CD4-positive, alpha-beta T cell (primary cell): Measurements from ENCODE around the gene DRG2. TPM values are rescaled to one million over a fixed set of nuclear protein-coding genes. Genes with fewer than 3 reads are reported as not detected.

ENCODE experiments used
- ATAC-seq: fragments of 200-7000 bp; cut with Tn5 transposase; one replicate; pipeline ENCODE4 v1.10.0; 2022; ENCODE audit warnings: mild to moderate bottlenecking; ENCODE audit not compliant: poor library complexity
- CTCF ChIA-PET: fragments of 350-600 bp; sonication (Branson Sonifier 250); formaldehyde crosslinking; loops from one replicate; lab custom pipeline; 2021; ENCODE audit warnings: antibody characterized with exemption, inconsistent platforms; lab: Charles Lee
- POLR2A ChIA-PET: fragments of 350-600 bp; sonication (Branson Sonifier 250); formaldehyde crosslinking; loops from one replicate; lab custom pipeline; 2021; ENCODE audit warnings: antibody characterized with exemption, inconsistent platforms; lab: Charles Lee
- DNase-seq, 14 experiments: peaks; one replicate each; pipeline ENCODE4 v3.0.0-alpha.2; 2013 to 2020; ENCODE audit warnings: mixed read lengths in 2 of 14
- H3K27ac ChIP-seq, 2 donors: one replicate each; pipeline versions ENCODE4 v1.5.1 to v1.7.0; 2013; ENCODE audit warnings: low read length in 2 of 2, low read depth in 1 of 2, mild to moderate bottlenecking in 1 of 2
- H3K27me3 ChIP-seq, 2 experiments: 1 replicate in 1 of 2; 2 replicates in 1 of 2; pipeline versions ENCODE4 v1.6.1 to v1.7.0; 2013; ENCODE audit warnings: low read length in 2 of 2, control low read depth in 1 of 2, mild to moderate bottlenecking in 1 of 2, moderate library complexity in 1 of 2; ENCODE audit not compliant: insufficient read depth in 2 of 2, control insufficient read depth in 1 of 2
- H3K36me3 ChIP-seq: one replicate; pipeline ENCODE4 v1.6.1; 2013; ENCODE audit warnings: low read length, control low read depth; ENCODE audit not compliant: insufficient read depth
- H3K4me1 ChIP-seq: one replicate; pipeline ENCODE4 v1.6.1; 2013; ENCODE audit warnings: low read length, control low read depth; ENCODE audit not compliant: insufficient read depth
- H3K4me3 ChIP-seq: one replicate; pipeline ENCODE4 v1.5.1; 2013; ENCODE audit warnings: mild to moderate bottlenecking, low read length, moderate library complexity
- H3K9me3 ChIP-seq, 2 experiments: 1 replicate in 1 of 2; 2 replicates in 1 of 2; pipeline versions ENCODE4 v1.6.1 to v1.7.0; 2013; ENCODE audit warnings: low read length in 2 of 2, mild to moderate bottlenecking in 2 of 2, control low read depth in 1 of 2, moderate library complexity in 1 of 2; ENCODE audit not compliant: control insufficient read depth in 1 of 2, insufficient read depth in 1 of 2
- H3K27ac Mint-ChIP-seq: one replicate; pipeline ENCODE4 v1.8.0; 2020; ENCODE audit warnings: mixed read lengths
- H3K27me3 Mint-ChIP-seq: one replicate; pipeline ENCODE4 v1.8.0; 2021; ENCODE audit warnings: mixed read lengths
- H3K36me3 Mint-ChIP-seq: one replicate; pipeline ENCODE4 v1.8.0; 2021; ENCODE audit warnings: low read depth, mixed read lengths
- H3K4me1 Mint-ChIP-seq: one replicate; pipeline ENCODE4 v1.8.0; 2021; ENCODE audit warnings: low read depth, mixed read lengths
- H3K4me3 Mint-ChIP-seq: one replicate; pipeline ENCODE4 v1.8.0; 2020; ENCODE audit warnings: mild to moderate bottlenecking, mixed read lengths
- H3K9me3 Mint-ChIP-seq: one replicate; pipeline ENCODE4 v1.8.0; 2020; ENCODE audit warnings: mixed read lengths
- intact Hi-C, 2 experiments: fragments of 100-400 bp; cut with DNase I in 1 of 2; cut with micrococcal nuclease in 1 of 2; formaldehyde crosslinking; loops; one replicate each; pipeline versions ENCODE4 v1.15.1 to v1.9.0; 2023 to 2025; cut with DNase I, micrococcal nuclease
- total RNA-seq, 174 experiments: library from RNA in 2 of 174; stranded (reverse) in 2 of 174; gene quantifications; one replicate each; pipeline ENCODE4 v1.2.3 and lab custom pipeline; 2021 to 2026
- TF ChIP-seq, protein P1 (sequence below): fragments of 200-600 bp; IDR thresholded peaks from one replicate; pipeline ENCODE4 v1.8.0; 2022; ENCODE audit warnings: antibody characterized with exemption, mild to moderate bottlenecking

The DRG2 gene
- total RNA-seq, 2 experiments from 2014 or later, result 38.9 to 40.6 TPM

GRCh38 chr17:18146980-18147379 is 59.2 kb downstream of the DRG2 start:
- Mint-ChIP-seq H3K4me1 (no peaks in the 10 kb centered on the region), H3K4me3 (no peak overlapping the region), H3K36me3 (no peaks in the 10 kb centered on the region), H3K9me3 (no peaks in the 10 kb centered on the region), H3K27ac (no peak overlapping the region), H3K27me3 (no peaks in the 10 kb centered on the region)
- Histone ChIP-seq H3K27me3 (no peaks in the 10 kb centered on the region), H3K27ac (no peak overlapping the region), H3K4me1 (no peaks in the 10 kb centered on the region), H3K9me3 (no peaks in the 10 kb centered on the region), H3K4me3 (no peak overlapping the region), H3K36me3 (no peaks in the 10 kb centered on the region)
- TF ChIP-seq, protein P1, sequence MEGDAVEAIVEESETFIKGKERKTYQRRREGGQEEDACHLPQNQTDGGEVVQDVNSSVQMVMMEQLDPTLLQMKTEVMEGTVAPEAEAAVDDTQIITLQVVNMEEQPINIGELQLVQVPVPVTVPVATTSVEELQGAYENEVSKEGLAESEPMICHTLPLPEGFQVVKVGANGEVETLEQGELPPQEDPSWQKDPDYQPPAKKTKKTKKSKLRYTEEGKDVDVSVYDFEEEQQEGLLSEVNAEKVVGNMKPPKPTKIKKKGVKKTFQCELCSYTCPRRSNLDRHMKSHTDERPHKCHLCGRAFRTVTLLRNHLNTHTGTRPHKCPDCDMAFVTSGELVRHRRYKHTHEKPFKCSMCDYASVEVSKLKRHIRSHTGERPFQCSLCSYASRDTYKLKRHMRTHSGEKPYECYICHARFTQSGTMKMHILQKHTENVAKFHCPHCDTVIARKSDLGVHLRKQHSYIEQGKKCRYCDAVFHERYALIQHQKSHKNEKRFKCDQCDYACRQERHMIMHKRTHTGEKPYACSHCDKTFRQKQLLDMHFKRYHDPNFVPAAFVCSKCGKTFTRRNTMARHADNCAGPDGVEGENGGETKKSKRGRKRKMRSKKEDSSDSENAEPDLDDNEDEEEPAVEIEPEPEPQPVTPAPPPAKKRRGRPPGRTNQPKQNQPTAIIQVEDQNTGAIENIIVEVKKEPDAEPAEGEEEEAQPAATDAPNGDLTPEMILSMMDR, result no peak
- intact Hi-C loops, result no loop called here
- ChIA-PET CTCF (no interaction called here), POLR2A (no interaction called here)
- no peak for ATAC-seq
- DNase-seq, result no peak

- Histone ChIP-seq H3K9me3 (no peaks in the 10 kb centered on the region), H3K27me3 (no peaks in the 10 kb centered on the region), H3K4me3 (no peak overlapping the region), H3K4me1 (peaks cover 5% of the 10 kb centered on the region), H3K36me3 (no peaks in the 10 kb centered on the region), H3K27ac (no peak overlapping the region)
- Mint-ChIP-seq H3K27me3 (no peaks in the 10 kb centered on the region), H3K4me3 (no peak overlapping the region), H3K36me3 (no peaks in the 10 kb centered on the region), H3K27ac (no peak overlapping the region), H3K9me3 (no peaks in the 10 kb centered on the region), H3K4me1 (peaks cover 10% of the 10 kb centered on the region)
- ChIA-PET POLR2A (no interaction called here), CTCF (no interaction called here)
- DNase-seq (no peak), ATAC-seq (no peak)
- TF ChIP-seq, protein P1, result no peak
- intact Hi-C loops, result no loop called here
Measured at GRCh38 chr17:18148586-18148985, 60.8 kb downstream of the DRG2 start.

GRCh38 chr17:18151290-18151689 is 63.5 kb downstream of the DRG2 start:
- intact Hi-C loops, result no loop called here
- Histone ChIP-seq H3K27ac (no peak overlapping the region), H3K4me3 (no peak overlapping the region), H3K27me3 (no peaks in the 10 kb centered on the region), H3K36me3 (no peaks in the 10 kb centered on the region), H3K4me1 (peaks cover 11% of the 10 kb centered on the region), H3K9me3 (no peaks in the 10 kb centered on the region)
- H3K27me3 Mint-ChIP-seq, result no peaks in the 10 kb centered on the region
- CTCF ChIA-PET, result no interaction called here
- no peak overlapping the region for H3K4me3 Mint-ChIP-seq
- no peak overlapping the region for H3K27ac Mint-ChIP-seq
- DNase-seq, result no peak
- H3K9me3 Mint-ChIP-seq, result no peaks in the 10 kb centered on the region
- POLR2A ChIA-PET, result no interaction called here
- ATAC-seq, result no peak
- H3K36me3 Mint-ChIP-seq, result no peaks in the 10 kb centered on the region
- TF ChIP-seq, protein P1, result no peak
- peaks cover 17% of the 10 kb centered on the region for H3K4me1 Mint-ChIP-seq
